Measurements from ENCODE around the gene ORAI1. TPM values are rescaled to one million over a fixed set of nuclear protein-coding genes. Genes with fewer than 3 reads are reported as not detected.
"Not testable (repeated sequence)": the region's sequence is repeated elsewhere in the genome, so short reads cannot be mapped to it uniquely, and the experiment has no call there.

Gene ORAI1
- total and polyA plus RNA-seq, 2 donors: 6.4 to 12.8 TPM

DNA sequence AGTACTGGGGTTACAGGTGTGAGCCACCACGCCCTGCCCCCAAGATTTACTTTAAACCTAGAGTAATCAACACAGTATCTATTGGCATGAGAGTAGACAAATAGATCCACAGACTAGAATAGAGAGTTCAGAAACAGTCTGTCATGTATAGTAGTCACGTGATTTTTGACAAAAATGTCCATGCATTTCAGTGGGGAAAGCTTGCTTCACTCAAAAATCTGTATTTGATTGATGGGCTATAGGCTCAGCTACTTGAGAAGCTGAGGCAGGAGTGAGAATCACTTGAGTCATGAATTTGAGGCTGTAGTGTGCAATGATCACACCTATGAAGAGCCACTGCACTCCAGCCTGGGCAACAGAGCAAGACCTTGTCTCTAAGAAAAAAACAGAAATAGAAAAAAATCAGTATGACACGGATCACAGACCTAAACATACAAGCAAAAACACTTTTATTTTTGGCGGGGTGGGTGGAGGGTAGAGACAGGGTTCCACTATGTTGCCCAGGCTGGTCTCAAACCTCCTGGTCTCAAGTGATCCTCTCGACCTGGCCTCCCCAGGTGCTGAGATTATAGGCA, 7.6 kb upstream of the ORAI1 start:
- Histone ChIP-seq H3K27me3 (ENCODE audit: control insufficient read depth in 2 of 2, insufficient read depth in 1 of 2, low read length in 1 of 2) (no peaks in the 10 kb centered on the region), H3K27ac (ENCODE audit: low read depth in 1 of 2, low read length in 1 of 2) (no peak overlapping the region), H3K36me3 (ENCODE audit: control insufficient read depth in 2 of 2, insufficient read depth in 2 of 2, low read length in 1 of 2) (no peaks in the 10 kb centered on the region), H3K4me1 (ENCODE audit: control insufficient read depth in 2 of 2, insufficient read depth in 2 of 2, low read length in 2 of 2) (peaks cover 0 to 8% of the 10 kb centered on the region in 2 donors), H3K9me3 (ENCODE audit: control insufficient read depth in 2 of 2, insufficient read depth in 1 of 2, low read length in 1 of 2) (peaks cover 0 to under 1% of the 10 kb centered on the region in 2 donors), H3K4me3 (ENCODE audit: low read length in 2 of 2) (no peak overlapping the region)
- DNase-seq (ENCODE audit: low read depth in 6 of 9, low spot score in 9 of 9): no peak
- 89% methylated on average over 5 of the region's 5 CpGs for WGBS

DNA sequence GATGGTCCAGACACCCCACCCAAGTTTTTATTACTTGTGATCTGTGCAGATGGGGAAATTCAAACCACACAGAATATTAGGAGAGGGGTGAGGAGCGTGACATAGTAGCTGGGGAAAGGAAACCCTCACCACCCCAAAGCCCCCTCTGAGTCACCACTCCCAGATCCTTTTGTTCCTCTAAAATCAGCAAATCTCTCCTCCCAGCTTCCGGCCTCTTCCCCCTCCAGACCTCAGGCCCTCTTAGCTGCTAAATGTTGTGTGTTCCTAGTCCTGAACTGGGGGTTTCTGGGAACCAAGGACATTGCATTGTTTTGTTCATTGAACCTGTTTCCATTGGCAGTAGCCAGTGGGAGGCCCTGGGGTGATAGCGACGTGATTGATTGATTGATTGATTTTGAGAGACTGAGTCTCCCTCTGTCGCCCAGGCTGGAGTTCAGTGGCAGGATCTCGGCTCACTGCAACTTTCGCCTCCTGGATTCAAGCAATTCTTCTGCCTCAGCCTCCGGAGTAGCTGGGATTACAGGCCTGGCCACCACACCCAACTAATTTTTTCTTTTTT, 5.9 kb upstream of the ORAI1 start:
- Histone ChIP-seq H3K9me3 (ENCODE audit: control insufficient read depth in 2 of 2, insufficient read depth in 1 of 2, low read length in 1 of 2) (no peaks in the 10 kb centered on the region), H3K36me3 (ENCODE audit: control insufficient read depth in 2 of 2, insufficient read depth in 2 of 2, low read length in 1 of 2) (no peaks in the 10 kb centered on the region), H3K27ac (ENCODE audit: low read depth in 1 of 2, low read length in 1 of 2) (no peak overlapping the region), H3K4me1 (ENCODE audit: control insufficient read depth in 2 of 2, insufficient read depth in 2 of 2, low read length in 2 of 2) (peaks cover 0 to 12% of the 10 kb centered on the region in 2 donors), H3K4me3 (ENCODE audit: low read length in 2 of 2) (no peak overlapping the region), H3K27me3 (ENCODE audit: control insufficient read depth in 2 of 2, insufficient read depth in 1 of 2, low read length in 1 of 2) (no peaks in the 10 kb centered on the region)
- DNase-seq (ENCODE audit: low read depth in 6 of 9, low spot score in 9 of 9): no peak
- WGBS: 89% methylated on average over 8 of the region's 8 CpGs

DNA sequence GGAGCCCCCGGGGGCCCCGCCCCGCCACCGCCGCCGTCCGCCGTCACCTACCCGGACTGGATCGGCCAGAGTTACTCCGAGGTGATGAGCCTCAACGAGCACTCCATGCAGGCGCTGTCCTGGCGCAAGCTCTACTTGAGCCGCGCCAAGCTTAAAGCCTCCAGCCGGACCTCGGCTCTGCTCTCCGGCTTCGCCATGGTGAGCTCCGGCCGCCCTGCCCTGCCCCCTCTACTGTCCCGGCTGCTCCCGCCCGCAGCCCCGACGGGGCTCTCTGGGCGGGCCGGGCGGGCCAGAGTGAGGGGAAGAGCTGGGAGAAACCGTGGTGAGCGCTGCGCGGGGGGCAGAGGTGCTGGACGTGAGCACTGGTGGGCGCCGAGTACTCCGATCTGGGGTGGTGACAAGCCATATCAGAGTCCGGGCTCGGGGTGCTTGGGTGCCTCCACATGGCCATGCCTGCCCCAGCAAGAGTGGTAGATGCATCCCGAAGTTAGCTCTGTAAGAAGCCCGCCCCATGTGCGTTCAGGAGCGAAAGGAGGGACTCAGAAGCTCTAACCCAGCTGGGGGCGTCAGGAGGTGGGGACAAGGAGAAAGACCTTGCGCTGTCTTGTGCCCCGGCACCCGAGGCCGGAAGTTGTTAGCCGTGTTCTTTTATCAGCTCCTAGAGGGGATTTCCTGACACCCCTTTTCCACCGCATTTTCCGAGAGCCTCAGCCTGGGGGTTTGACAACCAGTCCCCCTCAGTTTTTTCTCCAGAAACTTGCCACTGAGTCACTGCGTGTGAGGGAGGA, 717 bp downstream of the ORAI1 start:
- peak in 8 of 9 donors; percentile 47 to 91 (median 75) for DNase-seq (ENCODE audit: low read depth in 6 of 9, low spot score in 9 of 9)
- peak overlapping the region; percentile 87 to 90 for H3K27ac ChIP-seq (ENCODE audit: low read depth in 1 of 2, low read length in 1 of 2)
- peak overlapping the region; percentile 73 to 84 for H3K4me3 ChIP-seq (ENCODE audit: low read length in 2 of 2)
- peaks cover 0 to 7% of the 10 kb centered on the region in 2 donors for H3K36me3 ChIP-seq (ENCODE audit: control insufficient read depth in 2 of 2, insufficient read depth in 2 of 2, low read length in 1 of 2)
- H3K27me3 ChIP-seq (ENCODE audit: control insufficient read depth in 2 of 2, insufficient read depth in 1 of 2, low read length in 1 of 2): no peaks in the 10 kb centered on the region
- peaks cover 22 to 58% of the 10 kb centered on the region in 2 donors for H3K4me1 ChIP-seq (ENCODE audit: control insufficient read depth in 2 of 2, insufficient read depth in 2 of 2, low read length in 2 of 2)
- under 1% methylated on average over 53 of the region's 53 CpGs for WGBS
- no peaks in the 10 kb centered on the region for H3K9me3 ChIP-seq (ENCODE audit: control insufficient read depth in 2 of 2, insufficient read depth in 1 of 2, low read length in 1 of 2)

DNA sequence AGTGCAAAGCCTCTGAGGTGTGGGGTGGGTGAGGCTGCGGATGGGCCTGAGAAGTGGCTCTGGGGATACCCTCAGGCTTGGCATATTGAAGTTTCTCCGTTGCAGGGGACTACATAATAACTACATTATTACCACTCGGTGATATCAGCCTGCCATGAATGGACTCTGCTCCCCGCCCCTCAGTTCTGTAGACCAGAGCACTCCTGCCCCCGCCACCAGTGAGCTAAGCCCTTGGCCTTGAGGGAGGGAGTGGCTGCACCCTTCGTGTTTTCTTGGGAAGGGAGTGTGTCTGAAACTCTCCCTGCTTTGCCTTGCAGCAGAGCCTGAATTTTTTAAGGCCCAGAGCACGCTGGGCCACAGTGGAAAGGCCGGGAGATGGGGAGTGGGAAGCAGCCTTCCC, 1.7 kb downstream of the ORAI1 start:
- Histone ChIP-seq H3K27me3 (ENCODE audit: control insufficient read depth in 2 of 2, insufficient read depth in 1 of 2, low read length in 1 of 2) (no peaks in the 10 kb centered on the region), H3K27ac (ENCODE audit: low read depth in 1 of 2, low read length in 1 of 2) (peak overlapping the region; percentile 87 to 90), H3K9me3 (ENCODE audit: control insufficient read depth in 2 of 2, insufficient read depth in 1 of 2, low read length in 1 of 2) (no peaks in the 10 kb centered on the region), H3K4me1 (ENCODE audit: control insufficient read depth in 2 of 2, insufficient read depth in 2 of 2, low read length in 2 of 2) (peaks cover 25 to 67% of the 10 kb centered on the region in 2 donors), H3K4me3 (ENCODE audit: low read length in 2 of 2) (peak overlapping the region; percentile 73 to 84), H3K36me3 (ENCODE audit: control insufficient read depth in 2 of 2, insufficient read depth in 2 of 2, low read length in 1 of 2) (peaks cover 0 to 11% of the 10 kb centered on the region in 2 donors)
- DNase-seq (ENCODE audit: low read depth in 6 of 9, low spot score in 9 of 9): no peak
- WGBS: 51% methylated on average over 8 of the region's 8 CpGs

DNA sequence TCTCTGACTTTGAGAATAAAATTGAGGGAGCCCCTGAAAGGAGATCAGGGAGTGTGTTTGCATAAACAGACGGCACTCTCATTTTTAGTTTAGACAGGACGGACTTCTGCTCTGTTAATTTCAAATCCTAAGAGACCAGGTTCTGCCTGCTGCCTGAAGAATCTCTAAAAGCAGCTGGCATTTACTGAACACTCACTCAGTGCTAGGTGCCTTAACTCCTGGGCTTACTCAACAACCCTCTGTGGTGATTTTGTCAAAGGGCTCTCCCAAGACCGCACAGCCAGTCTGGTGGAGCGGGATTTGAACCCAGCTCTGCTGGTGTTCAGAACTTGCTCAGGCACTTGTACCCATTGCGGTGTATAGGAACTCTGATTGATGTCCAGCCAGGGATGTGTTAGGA, 2.2 kb downstream of the ORAI1 start:
- peak overlapping the region in 1 of 2 donors; percentile 55 for H3K27ac ChIP-seq (ENCODE audit: low read depth in 1 of 2, low read length in 1 of 2)
- no peaks in the 10 kb centered on the region for H3K27me3 ChIP-seq (ENCODE audit: control insufficient read depth in 2 of 2, insufficient read depth in 1 of 2, low read length in 1 of 2)
- no peaks in the 10 kb centered on the region for H3K9me3 ChIP-seq (ENCODE audit: control insufficient read depth in 2 of 2, insufficient read depth in 1 of 2, low read length in 1 of 2)
- WGBS: 82% methylated on average over 5 of the region's 5 CpGs
- peaks cover 25 to 71% of the 10 kb centered on the region in 2 donors for H3K4me1 ChIP-seq (ENCODE audit: control insufficient read depth in 2 of 2, insufficient read depth in 2 of 2, low read length in 2 of 2)
- peaks cover 0 to 11% of the 10 kb centered on the region in 2 donors for H3K36me3 ChIP-seq (ENCODE audit: control insufficient read depth in 2 of 2, insufficient read depth in 2 of 2, low read length in 1 of 2)
- H3K4me3 ChIP-seq (ENCODE audit: low read length in 2 of 2): peak overlapping the region in 1 of 2 donors; percentile 73
- DNase-seq (ENCODE audit: low read depth in 6 of 9, low spot score in 9 of 9): no peak

DNA sequence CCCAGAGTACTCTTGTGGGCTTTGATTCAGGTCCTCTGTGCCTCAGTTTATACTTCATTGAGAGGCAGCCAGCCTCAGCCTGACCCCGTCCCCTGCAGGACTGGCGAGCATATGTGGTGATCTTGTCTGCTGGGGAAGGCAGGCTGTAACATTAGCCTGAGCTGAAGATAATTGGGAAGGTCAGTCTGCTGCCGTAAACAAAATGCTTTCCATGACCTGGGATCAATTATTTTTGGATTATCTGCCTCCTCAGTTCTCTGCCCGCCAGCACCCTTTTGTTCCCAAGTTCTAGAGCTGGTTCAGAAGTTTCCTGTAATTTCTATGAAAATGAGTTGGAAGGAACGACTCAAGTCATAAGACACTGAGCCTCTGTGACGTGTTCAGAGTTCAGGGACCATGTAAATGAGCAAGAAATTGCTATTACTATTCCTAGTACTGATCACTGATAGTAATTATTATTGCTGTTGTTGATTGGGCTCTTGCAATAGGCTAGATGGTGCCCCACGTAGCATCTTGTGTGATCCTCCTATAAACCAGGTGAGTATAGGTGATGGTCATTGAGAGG, 4.5 kb downstream of the ORAI1 start:
- Histone ChIP-seq H3K4me3 (ENCODE audit: low read length in 2 of 2) (no peak overlapping the region), H3K9me3 (ENCODE audit: control insufficient read depth in 2 of 2, insufficient read depth in 1 of 2, low read length in 1 of 2) (no peaks in the 10 kb centered on the region), H3K4me1 (ENCODE audit: control insufficient read depth in 2 of 2, insufficient read depth in 2 of 2, low read length in 2 of 2) (peaks cover 25 to 68% of the 10 kb centered on the region in 2 donors), H3K36me3 (ENCODE audit: control insufficient read depth in 2 of 2, insufficient read depth in 2 of 2, low read length in 1 of 2) (peaks cover 0 to 11% of the 10 kb centered on the region in 2 donors), H3K27me3 (ENCODE audit: control insufficient read depth in 2 of 2, insufficient read depth in 1 of 2, low read length in 1 of 2) (no peaks in the 10 kb centered on the region), H3K27ac (ENCODE audit: low read depth in 1 of 2, low read length in 1 of 2) (no peak overlapping the region)
- DNase-seq (ENCODE audit: low read depth in 6 of 9, low spot score in 9 of 9): no peak
- 95% methylated on average over 7 of the region's 7 CpGs for WGBS

DNA sequence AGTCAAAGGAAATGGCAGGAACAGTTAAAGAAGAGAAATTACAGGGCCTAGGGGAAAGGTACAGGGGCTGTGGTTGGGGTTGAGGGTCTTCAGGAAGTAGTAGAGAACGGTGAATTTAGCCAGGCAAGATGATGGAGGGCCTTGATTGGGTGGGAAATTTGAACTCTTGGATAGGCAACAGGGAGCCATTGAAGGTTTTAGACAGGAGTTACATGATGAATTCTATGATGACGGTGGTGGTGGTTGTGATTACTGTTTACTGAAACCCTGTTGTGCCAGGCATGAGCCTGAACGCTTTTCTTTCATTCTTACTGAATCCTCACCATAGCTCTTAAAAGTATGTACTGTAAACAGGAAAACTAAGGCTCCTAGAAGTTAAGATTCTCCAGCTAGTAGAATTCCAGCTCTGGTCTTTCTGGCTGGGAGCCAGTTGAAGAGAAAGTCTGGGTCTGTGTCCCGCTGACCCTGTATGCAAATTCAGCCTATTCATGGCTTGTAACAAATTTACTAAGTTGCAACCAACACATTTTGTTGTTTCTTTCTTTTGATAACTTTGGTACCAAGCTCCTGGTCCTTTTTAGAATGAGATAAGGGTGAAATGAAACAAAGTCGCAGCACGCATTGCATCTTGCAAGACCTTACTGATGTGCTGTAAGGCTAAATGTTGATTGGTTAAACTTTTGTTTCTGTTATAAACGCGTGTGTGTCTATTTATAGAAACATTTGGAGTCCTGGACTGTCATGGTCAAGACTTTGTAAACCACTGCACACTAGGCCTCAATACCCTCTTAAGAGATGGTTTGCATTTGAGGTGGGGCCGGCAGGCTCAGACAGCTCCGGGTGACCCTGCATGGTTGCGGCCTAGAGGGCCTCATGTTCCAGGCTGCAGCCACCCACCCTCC, 6.0 kb downstream of the ORAI1 start:
- no peak for DNase-seq (ENCODE audit: low read depth in 6 of 9, low spot score in 9 of 9)

DNA sequence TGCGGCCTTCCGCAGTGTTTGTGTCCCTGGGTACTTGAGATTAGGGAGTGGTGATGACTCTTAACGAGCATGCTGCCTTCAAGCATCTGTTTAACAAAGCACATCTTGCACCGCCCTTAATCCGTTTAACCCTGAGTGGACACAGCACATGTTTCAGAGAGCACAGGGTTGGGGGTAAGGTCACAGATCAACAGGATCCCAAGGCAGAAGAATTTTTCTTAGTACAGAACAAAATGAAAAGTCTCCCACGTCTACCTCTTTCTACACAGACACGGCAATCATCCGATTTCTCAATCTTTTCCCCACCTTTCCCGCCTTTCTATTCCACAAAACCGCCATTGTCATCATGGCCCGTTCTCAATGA, 7.5 kb downstream of the ORAI1 start:
- 96% methylated on average over 5 of the region's 11 CpGs for WGBS
- not testable (repeated sequence) for H3K27me3 ChIP-seq (ENCODE audit: control insufficient read depth in 2 of 2, insufficient read depth in 1 of 2, low read length in 1 of 2); H3K4me3 ChIP-seq (ENCODE audit: low read length in 2 of 2); DNase-seq (ENCODE audit: low read depth in 6 of 9, low spot score in 9 of 9); H3K9me3 ChIP-seq (ENCODE audit: control insufficient read depth in 2 of 2, insufficient read depth in 1 of 2, low read length in 1 of 2); H3K27ac ChIP-seq (ENCODE audit: low read depth in 1 of 2, low read length in 1 of 2)
- peaks cover 31 to 78% of the 10 kb centered on the region in 2 donors for H3K4me1 ChIP-seq (ENCODE audit: control insufficient read depth in 2 of 2, insufficient read depth in 2 of 2, low read length in 2 of 2)
- H3K36me3 ChIP-seq (ENCODE audit: control insufficient read depth in 2 of 2, insufficient read depth in 2 of 2, low read length in 1 of 2): peaks cover 0 to 15% of the 10 kb centered on the region in 2 donors

More for the DNA sequence above, 6.0 kb downstream of the ORAI1 start:
- Histone ChIP-seq H3K4me3 (ENCODE audit: low read length in 2 of 2) (no peak overlapping the region), H3K36me3 (ENCODE audit: control insufficient read depth in 2 of 2, insufficient read depth in 2 of 2, low read length in 1 of 2) (peaks cover 0 to 13% of the 10 kb centered on the region in 2 donors), H3K27ac (ENCODE audit: low read depth in 1 of 2, low read length in 1 of 2) (peak overlapping the region in 1 of 2 donors; percentile 7), H3K27me3 (ENCODE audit: control insufficient read depth in 2 of 2, insufficient read depth in 1 of 2, low read length in 1 of 2) (no peaks in the 10 kb centered on the region), H3K4me1 (ENCODE audit: control insufficient read depth in 2 of 2, insufficient read depth in 2 of 2, low read length in 2 of 2) (peaks cover 32 to 78% of the 10 kb centered on the region in 2 donors), H3K9me3 (ENCODE audit: control insufficient read depth in 2 of 2, insufficient read depth in 1 of 2, low read length in 1 of 2) (no peaks in the 10 kb centered on the region)
- 85% methylated on average over 11 of the region's 11 CpGs for WGBS
